SK-MEL-5 (cell line): ENCODE measurements around the gene PIEZO1. TPM values are rescaled to one million over a fixed set of nuclear protein-coding genes. Genes with fewer than 3 reads are reported as not detected.
A peak's percentile ranks its signal among the peaks of the same experiment; 100 is the strongest.

Experiments used
- DNase-seq: peaks from one replicate; pipeline ENCODE4 v3.0.0-alpha.2; 2016; ENCODE audit warnings: low read depth, low spot score
- in situ Hi-C: cut with HindIII; loops from 2 replicates; pipeline ENCODE4 v1.10.0; 2016; ENCODE audit warnings: low sequenced_read_pairs, high pct_unique_total_duplicates, low pct_unique_long_range_greater_than_20kb
- total RNA-seq: library from RNA; depleted of rRNA; stranded (reverse); fragments of >200 nt; shearing (Covaris generic); gene quantifications from 2 replicates; pipeline ENCODE4 v1.2.3, GENCODE V29; 2014

Gene PIEZO1
- total RNA-seq, 1 experiment from 2014 or later, result 44.1 TPM

GRCh38 chr16:88706965-88707826 is 77.8 kb downstream of the PIEZO1 start:
- no peak for DNase-seq

GRCh38 chr16:88706229-88706964 is 78.6 kb downstream of the PIEZO1 start, which contains the start of the genes CTU2 and RNF166:
CTU2 (plus strand) TSS chr16:88706503; CDS start chr16:88706531, 28 bp downstream.
RNF166 (minus strand) TSS chr16:88706408; CDS start chr16:88706325, 83 bp downstream.
- peak; percentile 77 for DNase-seq
- in situ Hi-C loops, result no loop called here

More at GRCh38 chr16:88706965-88707826, 77.8 kb downstream of the PIEZO1 start:
- in situ Hi-C loops, result no loop called here

GRCh38 chr16:88705801-88706228 is 79.2 kb downstream of the PIEZO1 start:
- in situ Hi-C loops, result no loop called here
- no peak for DNase-seq

GRCh38 chr16:88705076-88705684 is 79.8 kb downstream of the PIEZO1 start:
- in situ Hi-C loops, result no loop called here

GRCh38 chr16:88703486-88704309 is 81.3 kb downstream of the PIEZO1 start:
- DNase-seq, result no peak
- in situ Hi-C loops, result no loop called here

More at GRCh38 chr16:88705076-88705684, 79.8 kb downstream of the PIEZO1 start:
- no peak for DNase-seq

GRCh38 chr16:88702371-88703210 is 82.4 kb downstream of the PIEZO1 start:
- in situ Hi-C loops, result no loop called here
- DNase-seq, result no peak

- in situ Hi-C loops, result no loop called here
- no peak for DNase-seq
These were observed 83.2 kb downstream of the PIEZO1 start for GRCh38 chr16:88701581-88702370.

GRCh38 chr16:88700636-88701482 is 84.2 kb downstream of the PIEZO1 start:
- in situ Hi-C loops, result no loop called here
- DNase-seq, result no peak

- in situ Hi-C loops, result no loop called here
- no peak for DNase-seq
These were observed 84.7 kb downstream of the PIEZO1 start for GRCh38 chr16:88700322-88700635.

- no peak for DNase-seq
- in situ Hi-C loops, result no loop called here
These were observed 85.8 kb downstream of the PIEZO1 start for GRCh38 chr16:88699180-88699579.

GRCh38 chr16:88698646-88699045 is 86.4 kb downstream of the PIEZO1 start:
- no peak for DNase-seq
- in situ Hi-C loops, result no loop called here

- in situ Hi-C loops, result no loop called here
- no peak for DNase-seq
These were observed 87.0 kb downstream of the PIEZO1 start for GRCh38 chr16:88697831-88698615.

GRCh38 chr16:88697116-88697830 is 87.7 kb downstream of the PIEZO1 start:
- in situ Hi-C loops, result no loop called here
- no peak for DNase-seq

GRCh38 chr16:88696441-88696840 is 88.6 kb downstream of the PIEZO1 start:
- no peak for DNase-seq
- in situ Hi-C loops, result no loop called here
